Cardiac muscle cell (in vitro differentiated cells and primary cell): ENCODE results near the gene KDM8. TPM values are rescaled to one million over a fixed set of nuclear protein-coding genes. Genes with fewer than 3 reads are reported as not detected.

Experiments
- DNase-seq, 2 donors: peaks; one replicate each; pipeline versions ENCODE4 v3.0.0 to v3.0.0-alpha.2; 2010 to 2017; ENCODE audit warnings: low read depth in 1 of 2, low spot score in 1 of 2
- H3K27ac ChIP-seq: fragments of 200-600 bp; sonication (generic); 2 replicates; pipeline ENCODE4 v1.5.1; 2016
- H3K27me3 ChIP-seq: fragments of 200-600 bp; sonication (generic); 2 replicates; pipeline ENCODE4 v1.6.0; 2016; ENCODE audit warnings: control low read depth
- H3K36me3 ChIP-seq: fragments of 200-600 bp; sonication (generic); 2 replicates; pipeline ENCODE4 v1.5.1; 2016; ENCODE audit warnings: control low read depth
- H3K4me1 ChIP-seq: fragments of 200-600 bp; sonication (generic); 2 replicates; pipeline ENCODE4 v1.8.1; 2017; ENCODE audit warnings: low read depth, mild to moderate bottlenecking, mixed run types
- H3K4me3 ChIP-seq: fragments of 200-600 bp; sonication (generic); 2 replicates; pipeline ENCODE4 v1.5.1; 2016; ENCODE audit warnings: mild to moderate bottlenecking
- H3K9me3 ChIP-seq: fragments of 200-600 bp; sonication (generic); 2 replicates; pipeline ENCODE4 v1.5.1; 2017; ENCODE audit warnings: low read depth, mild to moderate bottlenecking, control low read depth
- CTCF ChIP-seq: IDR thresholded peaks from 2 replicates; pipeline ENCODE4 v1.5.1; 2012; ENCODE audit warnings: low read depth, mild to moderate bottlenecking, low read length
- polyA plus RNA-seq: library from polyadenylated mRNA; unstranded; fragments of >200 nt; fragmentation: Nextera tagmentation; extraction: Ambion mirVana; gene quantifications from 2 replicates; pipeline ENCODE4 v1.2.1, GENCODE V29; 2016
- total RNA-seq: library from RNA; depleted of rRNA; stranded (reverse); fragments of >200 nt; gene quantifications from 2 replicates; pipeline ENCODE4 v1.2.3, GENCODE V29; 2016

The KDM8 gene
- total and polyA plus RNA-seq, 2 experiments from 2014 or later, result 8.5 to 10.5 TPM

GRCh38 chr16:27251541-27252205, 48.3 kb downstream of the KDM8 start:
- peaks cover 1% of the 10 kb centered on the region for H3K4me1 ChIP-seq
- DNase-seq, result no peak
- H3K36me3 ChIP-seq, result no peaks in the 10 kb centered on the region
- no peaks in the 10 kb centered on the region for H3K27me3 ChIP-seq
- H3K4me3 ChIP-seq, result no peak overlapping the region
- no peak overlapping the region for H3K27ac ChIP-seq
- no peak for TF ChIP-seq CTCF
- H3K9me3 ChIP-seq, result no peaks in the 10 kb centered on the region

GRCh38 chr16:27252206-27252585, 48.9 kb downstream of the KDM8 start:
- H3K9me3 ChIP-seq, result no peaks in the 10 kb centered on the region
- no peak overlapping the region for H3K4me3 ChIP-seq
- no peaks in the 10 kb centered on the region for H3K36me3 ChIP-seq
- H3K27me3 ChIP-seq, result no peaks in the 10 kb centered on the region
- no peak for TF ChIP-seq CTCF
- H3K27ac ChIP-seq, result no peak overlapping the region
- no peak for DNase-seq
- no peaks in the 10 kb centered on the region for H3K4me1 ChIP-seq

- Histone ChIP-seq H3K4me1 (no peaks in the 10 kb centered on the region), H3K27ac (no peak overlapping the region), H3K36me3 (no peaks in the 10 kb centered on the region), H3K27me3 (no peaks in the 10 kb centered on the region), H3K4me3 (no peak overlapping the region), H3K9me3 (no peaks in the 10 kb centered on the region)
- no peak for TF ChIP-seq CTCF
- peak in 1 of 2 donors; percentile 75 for DNase-seq
These were observed 50.2 kb downstream of the KDM8 start for GRCh38 chr16:27253526-27253930.

GRCh38 chr16:27254262-27254811, 51.0 kb downstream of the KDM8 start:
- Histone ChIP-seq H3K4me1 (no peaks in the 10 kb centered on the region), H3K4me3 (no peak overlapping the region), H3K9me3 (no peaks in the 10 kb centered on the region), H3K27me3 (no peaks in the 10 kb centered on the region), H3K27ac (no peak overlapping the region), H3K36me3 (no peaks in the 10 kb centered on the region)
- no peak for DNase-seq
- no peak for TF ChIP-seq CTCF

- DNase-seq, result no peak
- TF ChIP-seq CTCF, result no peak
- no peak overlapping the region for H3K4me3 ChIP-seq
- no peaks in the 10 kb centered on the region for H3K4me1 ChIP-seq
- H3K27me3 ChIP-seq, result no peaks in the 10 kb centered on the region
- H3K27ac ChIP-seq, result no peak overlapping the region
- no peaks in the 10 kb centered on the region for H3K36me3 ChIP-seq
- no peaks in the 10 kb centered on the region for H3K9me3 ChIP-seq
These were observed 53.5 kb downstream of the KDM8 start for GRCh38 chr16:27256861-27257260.
